Activated T-cell treated with anti-CD3 and anti-CD28 coated beads for 24 hours (primary cell): Measurements from ENCODE around the gene CTNNA3.

Source experiments
- DNase-seq: peaks from one replicate; pipeline ENCODE4 v3.0.0-alpha.2; 2020; ENCODE audit warnings: low read depth

Gene CTNNA3

DNA sequence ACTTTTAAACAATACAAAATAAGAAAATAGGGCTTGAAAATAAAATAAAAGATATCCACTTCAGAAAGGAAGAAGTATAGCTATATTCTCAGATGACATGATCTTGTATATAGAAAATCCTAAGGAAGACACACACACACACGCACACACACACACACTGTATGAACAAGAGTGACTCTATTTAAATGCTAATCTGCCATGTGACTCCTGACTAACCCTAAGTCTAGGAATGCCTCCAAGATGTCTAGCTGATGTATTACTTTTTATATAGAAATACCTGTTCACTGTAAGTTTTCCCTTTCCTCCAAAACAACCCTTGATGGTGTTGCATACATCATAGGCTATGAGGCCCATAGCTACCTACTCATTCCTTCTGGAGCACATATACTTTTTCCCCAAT, 943.3 kb downstream of the CTNNA3 start:
- DNase-seq = no peak

DNA sequence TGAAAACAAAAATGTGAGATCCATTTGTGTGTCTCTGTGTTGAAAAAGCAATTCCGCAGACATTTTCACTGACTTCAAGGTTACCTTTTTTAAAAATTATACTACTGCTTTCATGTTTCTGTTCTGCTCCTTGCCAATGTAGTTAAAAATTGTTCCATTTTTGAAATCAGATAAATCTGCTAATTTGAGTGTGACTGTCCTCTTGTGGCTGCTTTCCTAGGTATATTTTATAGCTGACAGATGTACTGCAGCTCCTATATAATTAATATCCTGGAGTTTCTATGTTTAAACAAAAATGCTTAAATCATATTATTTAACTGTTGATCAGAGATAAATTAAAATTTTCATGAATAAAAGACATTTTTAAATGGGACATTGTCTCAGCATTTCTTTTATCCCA, 947.8 kb downstream of the CTNNA3 start:
- no peak for DNase-seq

DNA sequence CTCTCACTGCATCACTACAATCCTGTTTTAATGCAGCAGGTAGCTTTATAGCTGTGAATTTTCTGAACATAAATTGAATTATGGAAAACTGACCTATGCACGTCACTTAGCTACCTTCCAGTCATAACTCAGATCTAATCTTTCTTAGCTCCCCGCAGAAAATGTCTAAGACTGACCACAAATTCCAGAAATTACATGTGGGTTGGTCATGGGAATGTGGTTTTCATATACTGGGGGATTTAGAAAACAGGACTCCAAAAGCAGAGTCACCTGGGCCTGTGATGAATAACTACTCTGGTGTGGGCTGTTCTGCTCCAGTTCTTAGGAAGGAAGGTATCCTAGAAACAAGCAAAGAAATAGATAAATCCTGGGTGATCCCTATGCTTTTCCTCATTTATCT, 948.5 kb downstream of the CTNNA3 start:
- DNase-seq = no peak

DNA sequence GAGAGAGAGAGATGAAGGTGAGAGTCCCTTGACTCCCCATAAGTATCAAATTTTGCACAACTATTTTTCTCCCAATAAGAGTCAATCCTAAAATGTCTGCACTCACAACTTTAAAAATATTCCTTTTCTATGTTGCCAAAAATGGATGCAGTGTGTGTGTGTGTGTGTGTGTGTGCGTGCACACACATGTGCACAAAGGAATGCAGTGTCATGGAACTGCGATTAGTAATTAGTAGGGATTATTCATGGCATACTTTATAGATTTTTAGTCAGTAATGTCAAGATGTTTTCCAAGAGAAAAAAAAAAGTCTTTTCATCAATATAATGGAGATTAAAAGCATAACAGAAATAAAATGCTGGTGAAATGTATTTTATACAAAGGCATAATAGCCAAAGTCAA, 949.3 kb downstream of the CTNNA3 start:
- DNase-seq = no peak

DNA sequence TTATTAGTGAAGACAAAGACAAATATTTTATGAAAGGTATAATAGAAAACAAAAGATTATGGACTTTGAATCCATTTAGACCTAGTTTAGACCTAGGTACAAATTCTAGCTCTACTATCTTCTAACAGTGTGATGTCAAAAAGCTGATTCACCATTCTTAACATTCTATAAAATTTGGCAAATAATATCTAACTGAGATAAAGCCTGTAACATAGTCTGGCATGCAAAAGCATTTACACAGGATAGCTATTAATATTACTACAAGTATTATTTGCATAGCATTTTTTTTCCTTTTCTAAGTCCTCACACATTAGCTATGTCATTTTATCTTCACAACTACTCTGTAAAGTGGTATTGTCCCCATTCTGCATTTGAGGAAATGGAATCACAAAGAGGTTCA, 949.7 kb downstream of the CTNNA3 start:
- DNase-seq = no peak

DNA sequence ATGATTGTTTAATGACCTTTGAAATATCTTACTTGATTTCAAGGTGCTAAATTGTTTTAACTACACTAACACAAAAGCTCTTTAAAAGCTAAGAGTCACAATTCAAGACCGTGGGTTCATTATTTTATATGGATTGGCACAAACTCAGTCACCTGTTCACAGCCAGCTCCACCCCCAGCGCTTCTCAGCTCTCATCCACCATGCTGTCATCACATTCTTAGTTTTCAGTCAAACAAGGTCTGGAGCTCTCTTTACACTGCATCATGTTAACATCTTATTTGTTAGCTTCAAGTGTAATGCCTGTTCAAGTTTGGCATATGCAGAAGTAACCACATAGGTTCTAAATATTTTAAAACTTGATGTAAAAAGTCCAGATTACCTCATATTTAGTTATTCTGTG, 951.1 kb downstream of the CTNNA3 start:
- no peak for DNase-seq

DNA sequence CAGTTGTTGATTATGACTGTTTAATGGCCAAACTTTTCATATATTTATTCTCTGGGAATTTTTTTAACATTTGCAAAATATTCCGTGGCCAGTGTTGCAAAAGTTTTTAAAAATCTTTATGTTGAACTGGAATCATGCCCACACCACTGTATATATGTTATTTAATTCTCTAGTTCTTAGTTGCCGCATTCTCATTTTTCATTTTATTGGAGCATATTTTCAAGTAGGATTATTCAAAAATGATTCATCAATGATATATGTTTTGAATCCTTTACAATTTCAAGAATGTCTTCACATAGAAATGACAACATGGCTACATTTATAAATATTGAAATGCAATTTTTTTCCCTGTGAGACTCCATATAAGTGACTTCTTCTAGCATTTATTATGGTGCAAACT, 958.8 kb downstream of the CTNNA3 start:
- no peak for DNase-seq

DNA sequence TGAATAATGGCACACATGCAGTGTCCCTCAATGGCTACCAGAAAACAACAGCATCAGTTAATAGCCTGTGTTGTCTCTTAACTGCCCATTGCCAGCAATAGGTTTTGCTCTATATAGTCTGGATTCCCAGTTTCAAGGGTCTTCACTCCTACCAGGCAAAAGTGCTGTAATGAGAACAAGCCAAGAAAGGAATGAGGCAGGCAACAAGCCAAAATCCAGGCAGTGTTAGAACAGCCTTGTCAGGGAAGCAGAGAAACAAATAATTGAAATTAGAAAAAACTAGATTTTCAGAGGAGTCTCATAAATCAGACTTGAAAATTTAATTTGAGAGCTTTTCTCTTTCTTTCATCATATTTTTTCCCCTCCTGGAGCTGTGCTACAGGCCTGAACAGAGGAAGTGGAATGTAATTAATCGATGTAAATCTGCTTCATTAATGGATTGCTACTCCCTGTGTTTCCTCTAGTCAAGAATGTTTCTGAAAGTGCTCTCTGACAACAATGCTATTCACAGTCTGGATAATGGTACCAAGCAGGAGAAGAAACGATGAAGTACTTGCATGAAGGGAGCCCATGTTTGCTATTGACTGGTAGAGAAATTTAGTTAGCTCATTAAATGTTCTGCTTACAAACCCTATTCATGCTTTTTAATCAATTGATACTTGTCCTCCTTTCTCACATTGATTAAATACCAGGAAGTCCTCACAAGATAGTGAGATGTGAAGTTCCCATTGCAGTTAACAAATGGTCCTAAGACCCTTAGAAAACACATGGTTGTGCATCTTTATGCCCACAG, 972.2 kb downstream of the CTNNA3 start:
- no peak for DNase-seq

DNA sequence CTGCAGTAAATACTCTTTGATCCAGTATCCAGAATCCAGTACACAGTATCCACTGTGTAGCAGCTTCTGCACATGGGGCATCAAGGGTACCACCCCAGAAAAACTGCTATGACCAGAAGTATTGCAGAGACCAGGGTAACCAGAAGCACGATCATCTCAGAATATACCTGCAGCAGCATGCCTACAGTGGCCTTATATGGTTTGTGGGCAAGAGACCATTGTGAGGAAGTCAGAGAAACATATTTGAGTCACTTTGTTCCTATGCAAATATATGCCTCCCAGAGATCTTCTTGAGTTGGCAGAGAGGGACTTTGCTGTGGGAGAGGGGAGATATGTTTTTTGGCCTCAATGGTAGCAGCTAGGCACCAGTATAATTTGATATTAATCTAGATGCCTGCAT, 976.5 kb downstream of the CTNNA3 start:
- no peak for DNase-seq

DNA sequence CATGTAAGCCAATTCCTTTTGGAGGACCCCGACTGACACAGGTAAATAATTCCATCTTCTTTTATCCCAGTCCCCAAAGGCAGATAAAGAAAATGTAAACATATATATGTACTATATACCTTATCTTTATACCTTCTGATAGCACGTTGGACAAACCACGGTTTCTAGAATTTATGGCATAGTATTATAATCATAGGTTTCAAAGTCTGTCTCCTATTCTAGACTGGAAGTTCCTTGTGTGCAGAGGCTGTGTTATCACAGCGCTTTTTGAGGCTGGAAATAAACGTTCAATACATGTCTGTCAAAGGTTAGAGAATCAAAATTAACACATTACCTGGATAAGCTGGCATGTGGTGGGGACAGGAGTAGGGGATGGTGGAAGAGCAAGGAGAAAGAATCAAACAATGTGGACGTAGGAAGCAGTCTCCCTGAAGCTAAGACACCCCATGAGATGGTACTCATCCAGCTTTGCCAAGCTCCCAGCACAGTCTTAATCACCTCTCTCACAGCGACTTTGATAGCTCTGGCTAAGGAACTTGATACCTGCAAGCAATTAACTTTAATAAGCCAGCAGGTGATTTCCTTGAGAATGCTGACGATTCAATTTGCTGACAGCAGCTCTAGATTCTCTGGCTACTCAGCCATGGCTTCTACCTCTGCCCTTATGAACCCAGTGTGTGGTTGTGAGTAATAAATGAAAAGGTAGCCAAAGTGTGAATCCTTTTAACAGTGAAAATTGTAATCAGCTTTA, 978.6 kb downstream of the CTNNA3 start:
- DNase-seq = no peak

DNA sequence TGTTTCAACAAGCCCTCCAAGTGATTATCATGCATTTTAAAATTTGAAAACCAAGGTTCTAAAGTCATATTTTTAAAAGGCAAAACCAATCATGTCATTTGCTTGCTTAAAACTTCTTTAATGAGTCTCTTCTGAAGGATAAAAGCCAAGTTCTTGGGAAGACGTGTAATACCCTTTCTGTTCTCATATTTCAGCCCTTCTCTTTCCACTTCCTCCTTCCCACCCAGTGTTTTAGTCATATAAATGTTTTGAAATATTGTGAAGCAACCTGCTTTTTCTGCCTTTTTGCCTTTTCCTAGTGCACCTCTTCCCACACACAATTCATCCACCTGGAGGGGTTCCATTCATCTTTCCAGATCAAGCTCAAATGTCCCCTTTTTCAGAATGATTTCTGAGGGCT, 981.3 kb downstream of the CTNNA3 start:
- no peak for DNase-seq

DNA sequence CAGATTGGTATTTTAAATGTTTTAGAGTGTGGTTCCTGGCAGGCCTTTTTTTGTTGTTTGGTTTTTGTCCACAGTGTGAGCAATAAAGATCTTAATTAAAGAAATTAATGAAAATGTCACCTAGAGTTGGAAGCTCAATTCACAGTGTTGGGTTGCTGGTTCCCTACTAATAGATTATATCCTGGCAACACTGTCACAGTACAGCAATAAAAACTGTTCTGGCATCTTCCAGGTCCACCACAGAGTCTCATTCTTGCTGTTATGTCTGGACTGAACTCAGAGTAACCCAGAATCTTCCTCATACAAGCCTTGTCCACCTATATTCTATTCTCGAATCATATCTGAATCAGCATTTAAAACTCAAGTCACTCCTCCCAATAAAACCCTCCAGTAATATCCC, 982.6 kb downstream of the CTNNA3 start:
- no peak for DNase-seq

DNA sequence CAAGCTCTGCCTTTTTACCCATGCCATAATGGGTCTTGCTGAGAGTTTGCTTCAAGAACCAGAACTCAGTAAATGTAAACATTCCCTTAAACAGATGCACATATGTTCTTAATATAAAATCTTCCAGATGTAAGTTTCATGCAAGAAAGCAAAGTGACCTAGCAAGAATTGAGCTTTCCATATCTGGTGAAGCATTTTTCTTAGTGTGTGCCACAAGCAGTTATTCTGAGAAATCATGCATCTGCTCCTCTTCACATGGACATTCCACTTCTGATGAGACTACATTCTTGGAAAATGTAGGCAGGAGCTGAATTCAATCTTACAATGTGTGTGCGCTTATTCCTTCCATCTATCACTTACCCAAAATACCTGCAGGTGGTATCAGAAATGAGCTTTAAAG, 997.9 kb downstream of the CTNNA3 start:
- no peak for DNase-seq

DNA sequence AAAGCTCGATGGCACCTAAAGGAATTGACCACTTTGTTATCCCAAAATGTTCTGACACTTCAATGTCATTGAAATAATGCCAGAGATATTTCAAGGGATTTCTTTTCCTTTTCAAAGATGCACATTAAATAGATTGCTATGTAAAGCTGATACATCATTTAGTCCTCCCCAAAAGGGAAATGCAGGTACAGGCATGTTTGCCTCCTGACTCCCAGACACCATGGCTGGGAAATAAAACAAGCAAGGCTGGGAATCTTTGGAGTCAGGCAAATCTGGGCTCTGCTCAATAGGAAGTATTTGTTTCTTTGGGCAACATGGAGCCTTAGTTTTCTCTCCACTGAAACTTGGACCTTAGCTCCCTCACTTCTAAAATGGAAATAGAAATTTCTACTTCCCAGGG, 1000.9 kb downstream of the CTNNA3 start:
- no peak for DNase-seq

DNA sequence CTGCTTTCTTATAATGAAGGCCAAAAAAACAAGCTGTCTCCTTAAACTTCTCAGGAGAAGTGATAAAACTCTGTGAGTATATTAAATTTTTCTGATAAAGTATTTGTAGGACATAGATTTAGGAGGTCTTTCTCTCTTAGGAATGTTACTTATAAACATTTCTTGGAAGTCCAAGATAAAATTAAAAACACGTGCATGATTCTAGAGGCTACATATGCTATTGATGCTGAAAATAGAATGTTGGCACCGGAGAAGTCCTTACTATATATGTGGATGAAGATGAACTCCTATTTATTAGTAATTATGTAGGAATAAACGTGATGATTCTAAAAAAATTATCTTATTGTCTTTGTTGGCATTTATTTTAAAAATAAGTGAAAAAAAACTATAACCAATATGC, 1011.4 kb downstream of the CTNNA3 start:
- no peak for DNase-seq

DNA sequence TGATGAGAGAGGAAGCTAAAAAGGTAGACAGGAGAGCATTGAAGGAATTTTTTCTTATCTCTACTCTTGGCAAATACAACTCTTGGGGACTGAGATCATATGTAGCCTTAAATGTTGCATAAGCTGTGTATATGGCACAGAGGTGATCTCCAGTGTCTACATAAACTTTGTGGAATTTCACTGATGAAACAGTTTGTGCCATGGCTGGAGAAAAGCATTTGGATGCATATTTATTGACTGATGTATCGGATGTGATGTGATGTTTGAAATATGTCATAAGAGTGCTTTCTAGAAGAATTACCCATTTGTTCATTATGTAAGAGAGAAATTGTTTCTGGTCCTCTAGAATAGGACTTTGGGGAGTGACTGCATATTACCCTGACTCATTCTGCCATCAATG, 1015.1 kb downstream of the CTNNA3 start:
- DNase-seq = no peak

DNA sequence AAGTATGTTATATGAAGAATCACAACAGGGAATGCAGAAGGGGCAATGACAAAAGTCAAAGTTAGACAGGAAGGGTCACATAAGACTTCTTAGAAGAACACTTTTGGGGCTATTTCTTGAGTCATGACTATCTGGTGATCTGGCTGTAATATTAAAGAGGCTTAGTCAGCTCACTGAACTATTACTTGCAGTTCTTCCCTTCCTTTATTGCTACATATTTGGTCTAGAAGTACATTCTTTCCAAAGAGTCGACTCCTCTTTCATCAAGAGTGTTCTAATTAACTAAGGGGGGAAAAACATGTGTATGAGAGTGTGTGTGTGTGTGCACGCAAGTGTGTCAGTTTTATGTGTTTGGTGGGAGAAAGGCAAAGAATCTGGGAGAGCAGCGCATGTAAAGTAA, 1017.5 kb downstream of the CTNNA3 start:
- DNase-seq = no peak

DNA sequence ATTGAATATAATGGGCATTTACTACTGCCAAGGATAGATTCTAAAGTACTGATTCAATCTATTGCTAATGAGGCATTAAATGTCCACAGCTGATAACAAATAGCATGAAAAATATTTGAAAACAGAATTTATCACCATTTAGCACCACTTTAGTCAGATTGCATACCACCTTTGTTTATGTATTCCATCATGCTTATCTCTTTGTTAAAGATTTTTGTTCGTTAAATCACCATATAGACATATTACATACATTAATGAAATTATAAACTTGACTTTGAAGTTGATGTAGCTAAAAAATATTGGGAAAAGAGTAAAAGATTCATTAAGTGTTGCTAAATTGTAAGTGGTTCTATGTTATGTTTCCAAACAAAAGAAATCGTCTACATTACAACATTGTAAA, 1022.9 kb downstream of the CTNNA3 start:
- no peak for DNase-seq

DNA sequence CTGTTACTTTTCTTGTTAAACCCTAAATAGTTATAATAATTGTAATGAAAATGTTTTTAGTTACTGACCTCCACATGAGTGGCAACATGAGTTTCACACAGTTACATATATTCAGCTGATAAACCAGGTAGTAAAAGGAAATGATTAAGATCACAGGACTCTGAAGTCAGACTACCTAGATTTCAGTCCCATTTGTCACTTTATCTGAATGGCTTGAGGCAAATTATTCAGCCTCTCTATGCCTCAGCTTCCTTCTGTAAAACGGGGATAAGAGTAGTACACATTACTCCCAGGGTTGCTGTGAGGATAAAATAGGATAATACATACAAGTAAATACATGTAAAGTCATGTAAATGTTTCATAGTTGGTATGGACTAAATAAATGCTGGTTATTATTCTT, 1024.4 kb downstream of the CTNNA3 start:
- no peak for DNase-seq

DNA sequence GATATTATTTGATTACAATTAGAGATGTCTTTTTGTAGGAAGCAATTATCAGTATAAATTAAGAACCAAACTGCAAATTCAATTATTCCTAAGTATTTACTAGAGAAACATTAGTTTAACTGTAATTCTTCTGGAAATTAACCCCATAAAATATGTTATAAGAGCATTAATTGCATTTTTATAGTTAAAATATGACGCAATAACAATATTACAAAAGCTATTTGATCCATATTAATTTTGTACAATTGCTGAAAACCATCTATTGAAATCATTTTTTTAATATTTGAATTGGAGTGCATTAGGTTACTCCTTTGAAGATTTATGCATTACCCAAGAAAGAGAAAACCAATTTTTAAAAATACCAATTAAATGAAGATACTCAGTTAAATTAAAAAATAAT, 1024.9 kb downstream of the CTNNA3 start:
- DNase-seq = no peak

DNA sequence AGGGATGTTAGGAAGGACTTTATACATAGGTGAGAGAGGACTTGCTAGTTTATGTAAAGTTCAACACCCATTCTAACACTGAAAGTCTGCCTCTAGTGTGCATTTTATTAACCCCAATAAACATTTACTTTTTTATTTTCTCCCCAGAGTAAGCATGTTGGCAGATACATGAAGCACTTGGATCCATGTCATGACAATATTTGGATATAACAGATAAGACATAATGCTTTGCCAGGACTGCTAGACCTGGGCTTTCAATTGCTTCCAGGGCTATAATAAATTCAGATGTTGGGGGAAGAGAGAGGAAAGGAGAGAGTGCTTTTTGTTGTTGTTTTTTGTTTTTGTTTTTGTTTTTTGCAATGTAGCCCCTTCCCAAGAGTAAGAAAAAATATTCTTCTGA, 1039.5 kb downstream of the CTNNA3 start:
- no peak for DNase-seq

DNA sequence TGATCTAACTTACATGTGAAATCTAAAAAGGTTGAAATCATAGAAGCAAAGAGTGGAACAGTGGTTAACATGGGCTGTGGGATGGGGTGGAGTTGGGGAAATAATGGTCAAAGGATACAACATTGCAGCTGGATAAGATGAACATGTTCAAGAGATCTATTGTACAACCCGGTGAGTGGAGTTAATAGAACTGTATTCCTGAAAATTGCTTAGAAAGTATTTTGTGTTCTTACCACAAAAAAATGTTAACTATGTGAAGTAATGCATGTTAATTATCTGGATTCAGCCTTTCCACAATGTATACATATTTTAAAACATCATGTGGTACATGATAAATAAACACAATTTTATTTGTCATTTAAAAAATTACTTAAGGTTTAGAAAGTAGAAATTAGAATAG, 1041.1 kb downstream of the CTNNA3 start:
- no peak for DNase-seq

DNA sequence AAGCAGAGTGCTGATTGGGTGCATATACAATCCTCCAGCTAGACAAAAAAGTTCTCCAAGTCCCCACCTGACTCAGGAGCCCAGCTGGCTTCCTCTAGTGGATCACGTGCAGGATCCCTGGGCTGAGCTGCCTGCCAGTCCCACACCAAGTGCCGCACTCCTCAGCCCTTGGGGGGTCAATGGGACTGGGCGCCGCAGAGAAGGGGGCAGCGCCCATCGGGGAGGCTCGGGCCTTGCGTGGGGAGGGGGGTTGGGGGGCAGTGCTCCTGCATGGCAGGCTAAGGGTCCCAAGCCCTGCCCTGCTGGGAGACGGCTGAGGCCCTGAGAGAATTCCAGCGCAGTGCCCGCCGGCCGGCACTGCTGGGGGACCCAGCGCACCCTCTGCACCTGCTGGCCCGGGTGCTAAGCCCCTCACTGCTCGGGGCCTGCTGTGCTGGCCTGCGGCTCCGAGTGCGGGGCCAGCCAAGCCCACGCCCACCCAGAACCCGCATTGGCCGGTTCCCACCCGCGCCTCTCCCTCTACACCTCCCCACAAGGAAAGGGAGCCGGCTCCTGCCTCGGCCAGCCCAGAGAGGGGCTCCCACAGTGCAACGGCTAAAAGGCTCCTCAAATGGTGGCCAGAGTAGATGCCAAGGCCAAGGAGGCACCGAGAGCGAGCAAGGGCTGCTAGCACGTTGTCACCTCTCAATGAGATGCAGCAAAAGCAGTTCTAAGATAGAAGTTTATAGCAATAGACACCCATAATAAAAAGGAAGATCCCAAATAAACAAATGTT, 1044.5 kb downstream of the CTNNA3 start:
- DNase-seq = no peak
